Measurements from ENCODE around the gene BLOC1S5.

- TF ChIP-seq EP300 (IDR thresholded peaks at IDR 0.05) (peak in 1 of 2 donors; percentile 69), CTCF (IDR thresholded peaks at IDR 0.05) (peak in 1 of 5 experiments; percentile 16), POLR2A (IDR thresholded peaks at IDR 0.05) (peak in 1 of 2 donors; percentile 38)
Observed at GRCh38 chr6:8102122-8102958, 38.2 kb upstream of the BLOC1S5 start, which contains the start of gene EEF1E1.

All from tibial nerve (tissue), 4 donors.